Psoas muscle (tissue), 8 donors: ENCODE measurements around the gene TMEM223. TPM values are rescaled to one million over a fixed set of nuclear protein-coding genes. Genes with fewer than 3 reads are reported as not detected.
A peak's percentile ranks its signal among the peaks of the same experiment; 100 is the strongest.

ENCODE experiments used
- ATAC-seq, 4 donors: fragments of 200-7000 bp; cut with Tn5 transposase; one replicate each; pipeline ENCODE4 v1.9.1; 2020; ENCODE audit warnings: moderate library complexity in 3 of 4, mild to moderate bottlenecking in 2 of 4
- DNase-seq, 2 donors: peaks; one replicate each; pipeline ENCODE4 v3.0.0-alpha.2; 2020
- H3K27ac ChIP-seq: fragments of 200-600 bp; one replicate; pipeline ENCODE4 v1.8.0; 2022
- H3K27me3 ChIP-seq, 3 donors: fragments of 200-600 bp in 1 of 3; one replicate each; pipeline versions ENCODE4 v1.6.1 to v1.8.0; 2013 to 2022; ENCODE audit warnings: low read length in 2 of 3, mild to moderate bottlenecking in 2 of 3, moderate library complexity in 1 of 3; ENCODE audit not compliant: insufficient read depth in 3 of 3
- H3K36me3 ChIP-seq, 2 donors: fragments of 200-600 bp in 1 of 2; one replicate each; pipeline versions ENCODE4 v1.6.1 to v1.8.0; 2013 to 2022; ENCODE audit warnings: low read depth in 1 of 2, mild to moderate bottlenecking in 1 of 2, moderate library complexity in 1 of 2; ENCODE audit not compliant: insufficient read depth in 1 of 2
- H3K4me1 ChIP-seq: fragments of 200-600 bp; one replicate; pipeline ENCODE4 v1.8.0; 2022
- H3K4me3 ChIP-seq: fragments of 200-600 bp; one replicate; pipeline ENCODE4 v1.8.0; 2022; ENCODE audit warnings: mild to moderate bottlenecking
- H3K9me3 ChIP-seq: fragments of 200-600 bp; one replicate; pipeline ENCODE4 v1.8.0; 2022
- WGBS, 3 donors: extraction: QIAGEN DNeasy Blood & Tissue Kit; methylation state at CpG; one replicate each; pipeline versions ENCODE4 v1.1.6 to v1.1.7; 2013; 5-methylcytosine and 5-hydroxymethylcytosine counted together
- intact Hi-C, 2 donors: fragments of 100-400 bp; cut with DNase I; formaldehyde crosslinking; loops; one replicate each; pipeline versions ENCODE4 v1.11.0 to v1.14.2; 2022
- polyA plus RNA-seq, 3 donors: library from polyadenylated mRNA; stranded (reverse); fragments of 200-250 nt; gene quantifications; one replicate each; pipeline ENCODE4 v1.2.3, GENCODE V29; 2013
- total RNA-seq, 4 donors: library from RNA; stranded (reverse); fragmentation: NEBNext Ultra II Directional in 2 of 4; extraction: Animal tissue kit (Norgen Biotek cat#: 25700) in 2 of 4; gene quantifications; one replicate each; pipeline versions ENCODE4 v1.2.1 to v1.2.4, GENCODE V29; 2021 to 2023
- TF ChIP-seq, protein P1 (sequence below): fragments of 200-600 bp; IDR thresholded peaks from one replicate; pipeline ENCODE4 v1.8.0; 2022; ENCODE audit warnings: antibody characterized with exemption
- donor health status: healthy with polysubstance abuse.
- donor health status: DM: no; HTN: no; CAD: no; lungs with moderate emphysema.
- donor health status: Bipolar disorder and iron deficiency.
- donor health status: healthy.
- donor health status: DM: yes; HTN: yes; CAD: no.
- donor health status: DM: no; HTN: no; CAD: no.
- donor health status: DM: no; HTN: no; CAD: no.
- donor health status: DM: yes; HTN: yes; CAD: no.

Gene TMEM223
- total and polyA plus RNA-seq, 7 donors, result 6.2 to 37.7 (median 11.5) TPM

DNA sequence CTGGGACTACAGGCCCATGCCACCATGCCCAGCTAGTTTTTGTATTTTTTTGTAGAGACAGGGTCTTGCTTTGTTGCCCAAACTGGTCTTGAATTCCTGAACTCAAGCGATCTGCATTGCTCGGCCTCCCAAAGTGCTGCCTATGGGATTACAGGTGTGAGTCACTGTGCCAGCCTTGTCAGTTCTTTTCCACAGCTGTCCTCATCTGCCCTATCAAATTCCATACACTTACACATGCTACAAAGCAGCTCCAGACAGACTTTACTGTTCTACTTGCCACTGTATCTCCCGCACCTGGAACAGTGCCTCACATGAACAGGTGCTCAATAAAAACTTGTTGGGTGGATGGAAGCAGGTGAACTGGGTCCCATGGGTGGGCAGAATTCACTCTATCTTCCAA, 31.9 kb upstream of the TMEM223 start:
- Histone ChIP-seq H3K27me3 (no peaks in the 10 kb centered on the region), H3K27ac (peak overlapping the region; percentile 23), H3K4me1 (no peaks in the 10 kb centered on the region), H3K9me3 (no peaks in the 10 kb centered on the region), H3K36me3 (peaks cover 11 to 100% of the 10 kb centered on the region in 2 donors), H3K4me3 (no peak overlapping the region)
- 37 to 57% (median 48%) methylated on average over 3 of the region's 3 CpGs for WGBS, 3 donors
- intact Hi-C loops, result no loop called here
- TF ChIP-seq, protein P1, sequence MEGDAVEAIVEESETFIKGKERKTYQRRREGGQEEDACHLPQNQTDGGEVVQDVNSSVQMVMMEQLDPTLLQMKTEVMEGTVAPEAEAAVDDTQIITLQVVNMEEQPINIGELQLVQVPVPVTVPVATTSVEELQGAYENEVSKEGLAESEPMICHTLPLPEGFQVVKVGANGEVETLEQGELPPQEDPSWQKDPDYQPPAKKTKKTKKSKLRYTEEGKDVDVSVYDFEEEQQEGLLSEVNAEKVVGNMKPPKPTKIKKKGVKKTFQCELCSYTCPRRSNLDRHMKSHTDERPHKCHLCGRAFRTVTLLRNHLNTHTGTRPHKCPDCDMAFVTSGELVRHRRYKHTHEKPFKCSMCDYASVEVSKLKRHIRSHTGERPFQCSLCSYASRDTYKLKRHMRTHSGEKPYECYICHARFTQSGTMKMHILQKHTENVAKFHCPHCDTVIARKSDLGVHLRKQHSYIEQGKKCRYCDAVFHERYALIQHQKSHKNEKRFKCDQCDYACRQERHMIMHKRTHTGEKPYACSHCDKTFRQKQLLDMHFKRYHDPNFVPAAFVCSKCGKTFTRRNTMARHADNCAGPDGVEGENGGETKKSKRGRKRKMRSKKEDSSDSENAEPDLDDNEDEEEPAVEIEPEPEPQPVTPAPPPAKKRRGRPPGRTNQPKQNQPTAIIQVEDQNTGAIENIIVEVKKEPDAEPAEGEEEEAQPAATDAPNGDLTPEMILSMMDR, result no peak
- DNase-seq, result peak in 1 of 2 donors; percentile 44
- peak; percentile 75 to 92 (median 90) for ATAC-seq

DNA sequence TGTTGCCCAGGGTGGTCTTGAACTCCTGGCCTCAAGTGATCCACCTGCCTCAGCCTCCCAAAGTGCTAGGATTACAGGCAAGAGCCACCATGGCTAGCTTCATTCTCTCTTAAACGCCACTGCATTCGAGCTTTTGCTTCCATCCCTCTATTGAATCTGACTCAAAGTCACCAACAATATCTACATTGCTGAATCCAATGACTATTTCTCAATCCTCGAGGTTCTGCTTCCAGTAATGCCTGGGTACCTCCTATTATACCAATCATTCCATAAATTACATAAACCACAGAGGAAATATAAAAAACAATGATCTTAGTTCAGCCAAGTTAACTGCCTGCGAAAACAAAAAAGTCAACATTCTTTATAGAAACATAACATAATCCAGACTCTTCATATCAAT, 25.3 kb upstream of the TMEM223 start:
- H3K4me1 ChIP-seq, result no peaks in the 10 kb centered on the region
- intact Hi-C loops, result loop anchor here in 1 of 2 donors (2.0 kb wide), 1 partner anchor 22 kb away; no protein-coding TSS in a partner anchor
- ATAC-seq (no peak), DNase-seq (no peak)
- WGBS, 3 donors, result 93 to 95% (median 93%) methylated on average over 4 of the region's 4 CpGs
- H3K27me3 ChIP-seq, result no peaks in the 10 kb centered on the region
- no peak overlapping the region for H3K27ac ChIP-seq
- no peaks in the 10 kb centered on the region for H3K9me3 ChIP-seq
- TF ChIP-seq, protein P1, result no peak
- H3K36me3 ChIP-seq, result peaks cover 8 to 85% of the 10 kb centered on the region in 2 donors
- H3K4me3 ChIP-seq, result no peak overlapping the region

DNA sequence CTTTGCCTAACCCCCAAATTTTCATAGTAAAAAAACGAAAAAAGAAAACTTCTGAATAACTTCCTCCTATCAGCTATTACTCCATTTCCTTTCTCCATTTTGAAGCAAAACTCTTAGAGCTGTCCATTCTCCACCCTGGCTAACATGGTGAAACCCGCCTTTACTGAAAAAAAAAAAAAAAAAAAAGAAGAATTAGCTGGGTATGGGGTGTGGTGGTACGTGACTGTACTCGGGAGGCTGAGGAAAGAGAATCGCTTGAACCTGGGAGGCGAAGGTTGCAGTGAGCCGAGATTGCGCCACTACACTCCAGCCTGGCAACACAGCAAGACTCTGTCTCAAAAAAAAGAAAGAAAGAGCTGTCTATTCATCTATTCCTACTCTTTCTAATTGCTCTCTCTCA, 24.8 kb upstream of the TMEM223 start:
- TF ChIP-seq, protein P1, result no peak
- Histone ChIP-seq H3K9me3 (no peaks in the 10 kb centered on the region), H3K36me3 (peaks cover 8 to 79% of the 10 kb centered on the region in 2 donors), H3K27ac (no peak overlapping the region), H3K4me3 (no peak overlapping the region), H3K4me1 (no peaks in the 10 kb centered on the region), H3K27me3 (no peaks in the 10 kb centered on the region)
- ATAC-seq (no peak), DNase-seq (no peak)
- WGBS, 3 donors, result 82 to 85% (median 85%) methylated on average over 8 of the region's 8 CpGs
- intact Hi-C loops, result loop anchor here in 1 of 2 donors (2.0 kb wide), 1 partner anchor 22 kb away; no protein-coding TSS in a partner anchor

DNA sequence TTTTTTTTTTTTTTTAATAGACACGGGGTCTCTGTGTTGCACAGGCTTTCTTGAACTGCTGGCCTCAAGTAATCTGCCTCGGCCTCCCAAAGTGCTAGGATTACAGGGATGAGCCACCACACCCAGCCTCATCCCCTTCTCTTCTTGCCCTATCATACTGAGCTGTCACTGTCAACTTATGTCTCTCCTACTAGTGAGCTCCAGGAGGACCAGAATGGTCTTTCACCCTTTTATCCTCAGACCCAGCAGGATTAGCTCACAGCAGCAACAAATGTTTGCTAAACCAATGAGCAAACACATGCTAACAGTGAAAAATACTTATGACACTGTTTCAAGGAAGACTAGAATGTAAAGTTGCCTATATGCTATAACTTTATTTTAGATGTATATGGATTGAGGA, 19.9 kb upstream of the TMEM223 start:
- DNase-seq (no peak), ATAC-seq (no peak)
- WGBS, 3 donors, result 70 to 79% (median 72%) methylated on average over 2 of the region's 2 CpGs
- intact Hi-C loops, result no loop called here
- H3K4me3 ChIP-seq, result no peak overlapping the region
- peaks cover 4% of the 10 kb centered on the region for H3K4me1 ChIP-seq
- TF ChIP-seq, protein P1, result no peak
- H3K27me3 ChIP-seq, result no peaks in the 10 kb centered on the region
- H3K36me3 ChIP-seq, result peaks cover 0 to 37% of the 10 kb centered on the region in 2 donors
- no peaks in the 10 kb centered on the region for H3K9me3 ChIP-seq
- no peak overlapping the region for H3K27ac ChIP-seq

DNA sequence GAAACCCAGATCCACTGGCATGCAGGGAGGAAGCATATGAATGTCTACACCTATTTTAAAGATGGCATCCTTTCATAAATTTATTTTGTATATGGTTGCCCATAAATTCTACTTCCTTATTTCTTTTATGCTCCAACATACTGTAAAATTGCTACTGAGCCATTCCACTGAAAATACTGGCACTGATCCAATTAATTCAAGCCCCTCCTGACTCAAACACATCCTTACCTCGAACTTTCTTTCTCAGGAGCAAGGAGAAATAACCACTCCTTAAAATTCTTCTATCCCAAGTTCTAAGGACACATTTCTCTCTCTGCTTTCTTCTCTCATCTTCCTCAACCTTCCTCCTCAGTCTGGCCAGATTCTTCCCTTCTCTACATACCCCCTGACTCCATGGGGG, 18.9 kb upstream of the TMEM223 start:
- no peaks in the 10 kb centered on the region for H3K27me3 ChIP-seq
- H3K4me3 ChIP-seq, result no peak overlapping the region
- H3K36me3 ChIP-seq, result peaks cover 0 to 27% of the 10 kb centered on the region in 2 donors
- WGBS, 3 donors, result 27 to 38% (median 28%) methylated on average over 1 of the region's 1 CpG
- ATAC-seq (no peak), DNase-seq (no peak)
- H3K9me3 ChIP-seq, result no peaks in the 10 kb centered on the region
- intact Hi-C loops, result no loop called here
- no peak overlapping the region for H3K27ac ChIP-seq
- peaks cover 11% of the 10 kb centered on the region for H3K4me1 ChIP-seq
- TF ChIP-seq, protein P1, result no peak
